Lung (tissue), 13 donors: ENCODE data around the gene UCHL1. TPM values are rescaled to one million over a fixed set of nuclear protein-coding genes. Genes with fewer than 3 reads are reported as not detected.
"Not testable (repeated sequence)": the region's sequence is repeated elsewhere in the genome, so short reads cannot be mapped to it uniquely, and the experiment has no call there.

Experiments
- ATAC-seq: fragments of 200-7000 bp; cut with Tn5 transposase; one replicate; pipeline ENCODE4 v1.9.1; 2020; ENCODE audit warnings: moderate number of reproducible peaks; ENCODE audit not compliant: insufficient read depth, low FRiP score
- DNase-seq, 3 donors: peaks; one replicate each; pipeline ENCODE4 v3.0.0-alpha.2; 2013 to 2017
- H3K27ac ChIP-seq, 2 donors: one replicate each; pipeline ENCODE4 v1.5.1; 2013; ENCODE audit warnings: mild to moderate bottlenecking in 2 of 2, moderate library complexity in 2 of 2, control low read depth in 1 of 2, inconsistent platforms in 1 of 2, low read depth in 1 of 2, low read length in 1 of 2
- H3K27me3 ChIP-seq, 3 donors: one replicate each; pipeline ENCODE4 v1.5.1; 2013; ENCODE audit warnings: low read length in 2 of 3; ENCODE audit not compliant: control insufficient read depth in 3 of 3, insufficient read depth in 3 of 3
- H3K36me3 ChIP-seq, 4 donors: one replicate each; pipeline ENCODE4 v1.5.1; 2013; ENCODE audit warnings: low read length in 4 of 4, mild to moderate bottlenecking in 1 of 4, moderate library complexity in 1 of 4; ENCODE audit not compliant: control insufficient read depth in 4 of 4, insufficient read depth in 4 of 4
- H3K4me1 ChIP-seq, 5 donors: one replicate each; pipeline ENCODE4 v1.5.1; 2013; ENCODE audit warnings: low read length in 5 of 5, mild to moderate bottlenecking in 2 of 5, moderate library complexity in 1 of 5; ENCODE audit not compliant: control insufficient read depth in 5 of 5, insufficient read depth in 5 of 5
- H3K4me3 ChIP-seq: one replicate; pipeline ENCODE4 v1.5.1; 2013; ENCODE audit warnings: mild to moderate bottlenecking, control low read depth, moderate library complexity
- H3K9ac ChIP-seq, 2 donors: one replicate each; pipeline ENCODE4 v1.5.1; 2013; ENCODE audit warnings: low read length in 2 of 2, control low read depth in 1 of 2; ENCODE audit not compliant: insufficient read depth in 1 of 2
- H3K9me3 ChIP-seq, 4 donors: one replicate each; pipeline ENCODE4 v1.5.1; 2013; ENCODE audit warnings: low read length in 3 of 4, mild to moderate bottlenecking in 1 of 4, moderate library complexity in 1 of 4; ENCODE audit not compliant: control insufficient read depth in 4 of 4, insufficient read depth in 3 of 4
- WGBS, 2 donors: extraction: QIAGEN DNeasy Blood & Tissue Kit; methylation state at CpG; one replicate each; pipeline ENCODE4 v1.1.7; 2013; 5-methylcytosine and 5-hydroxymethylcytosine counted together
- polyA plus RNA-seq, 2 donors: library from polyadenylated mRNA; stranded (reverse); fragments of 200-250 nt; gene quantifications; one replicate each; pipeline ENCODE4 v1.2.1, GENCODE V29; 2013
- small RNA-seq: library from RNA; depleted of rRNA; stranded (forward); fragments of <200 nt; gene quantifications from one replicate; pipeline ENCODE3, GENCODE V24; 2014; ENCODE audit warnings: low replicate concordance
- total RNA-seq, 2 donors: library from RNA; depleted of rRNA in 1 of 2; stranded (reverse); fragments of >200 nt in 1 of 2; gene quantifications; one replicate each; pipeline ENCODE4 v1.2.1, GENCODE V29; 2014 to 2021
- TF ChIP-seq, protein P1 (sequence below): IDR thresholded peaks from 2 replicates; pipeline ENCODE4 v1.5.1; 2012; ENCODE audit warnings: mild to moderate bottlenecking; ENCODE audit errors: control extremely low read depth, extremely low read depth
- donor health status: control.
- donor health status: control.
- donor health status: Bipolar disorder and iron deficiency.
- donor health status: healthy.
- donor health status: DM: yes; HTN: yes; CAD: no.

The UCHL1 gene
- total and polyA plus RNA-seq, 4 donors: 6.9 to 38.2 (median 13.5) TPM

DNA sequence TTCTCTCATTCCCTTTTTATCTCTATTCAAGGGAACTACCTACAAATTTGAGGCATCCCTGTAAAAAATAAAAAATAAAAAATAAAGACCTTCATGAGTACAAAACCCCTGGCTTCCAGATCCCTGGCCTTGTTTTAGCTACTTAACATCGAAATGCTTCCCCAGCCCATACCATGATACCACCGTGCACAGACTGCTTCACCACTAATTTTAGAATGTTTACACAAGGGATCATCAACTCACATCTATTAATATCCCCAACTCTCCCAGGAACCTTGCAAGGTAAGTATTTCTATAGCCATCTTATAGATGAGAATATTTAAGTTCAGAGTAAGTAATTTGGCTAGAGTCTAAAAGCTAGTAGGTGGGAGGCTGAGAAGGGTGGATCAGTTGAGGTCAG, 51.7 kb downstream of the UCHL1 start:
- H3K9ac ChIP-seq: no peak overlapping the region
- DNase-seq (no peak), ATAC-seq (no peak)
- peaks cover 0 to 4% (median 0%) of the 10 kb centered on the region in 4 donors for H3K9me3 ChIP-seq
- TF ChIP-seq, protein P1, sequence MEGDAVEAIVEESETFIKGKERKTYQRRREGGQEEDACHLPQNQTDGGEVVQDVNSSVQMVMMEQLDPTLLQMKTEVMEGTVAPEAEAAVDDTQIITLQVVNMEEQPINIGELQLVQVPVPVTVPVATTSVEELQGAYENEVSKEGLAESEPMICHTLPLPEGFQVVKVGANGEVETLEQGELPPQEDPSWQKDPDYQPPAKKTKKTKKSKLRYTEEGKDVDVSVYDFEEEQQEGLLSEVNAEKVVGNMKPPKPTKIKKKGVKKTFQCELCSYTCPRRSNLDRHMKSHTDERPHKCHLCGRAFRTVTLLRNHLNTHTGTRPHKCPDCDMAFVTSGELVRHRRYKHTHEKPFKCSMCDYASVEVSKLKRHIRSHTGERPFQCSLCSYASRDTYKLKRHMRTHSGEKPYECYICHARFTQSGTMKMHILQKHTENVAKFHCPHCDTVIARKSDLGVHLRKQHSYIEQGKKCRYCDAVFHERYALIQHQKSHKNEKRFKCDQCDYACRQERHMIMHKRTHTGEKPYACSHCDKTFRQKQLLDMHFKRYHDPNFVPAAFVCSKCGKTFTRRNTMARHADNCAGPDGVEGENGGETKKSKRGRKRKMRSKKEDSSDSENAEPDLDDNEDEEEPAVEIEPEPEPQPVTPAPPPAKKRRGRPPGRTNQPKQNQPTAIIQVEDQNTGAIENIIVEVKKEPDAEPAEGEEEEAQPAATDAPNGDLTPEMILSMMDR: no peak
- no peaks in the 10 kb centered on the region for H3K36me3 ChIP-seq
- H3K4me1 ChIP-seq: peaks cover 0 to 10% (median 5%) of the 10 kb centered on the region in 5 donors
- H3K27ac ChIP-seq: no peak overlapping the region
- WGBS, 2 donors: 77 to 89% methylated on average over 2 of the region's 2 CpGs
- H3K27me3 ChIP-seq: no peaks in the 10 kb centered on the region
- H3K4me3 ChIP-seq: no peak overlapping the region

DNA sequence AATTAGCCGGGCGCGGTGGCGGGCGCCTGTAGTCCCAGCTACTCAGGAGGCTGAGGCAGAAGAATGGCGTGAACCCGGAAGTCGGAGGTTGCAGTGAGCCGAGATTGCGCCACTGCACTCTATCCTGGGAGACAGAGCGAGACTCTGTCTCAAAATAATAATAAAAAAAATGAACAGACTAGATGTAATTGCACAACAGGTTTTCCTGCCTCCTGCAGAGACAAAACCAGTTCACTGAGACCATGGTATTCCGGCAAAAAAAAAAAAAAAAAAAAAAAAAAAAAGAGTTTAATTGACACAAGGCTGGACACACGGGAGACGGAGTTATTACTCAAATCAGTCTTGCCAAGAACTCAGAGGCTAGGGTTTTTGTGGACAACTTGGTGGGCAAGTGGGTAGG, 58.7 kb downstream of the UCHL1 start:
- H3K27me3 ChIP-seq, H3K9me3 ChIP-seq, H3K27ac ChIP-seq, H3K4me1 ChIP-seq, DNase-seq, H3K4me3 ChIP-seq, H3K9ac ChIP-seq, ATAC-seq, H3K36me3 ChIP-seq: not testable (repeated sequence)
- WGBS, 2 donors: 96 to 97% methylated on average over 14 of the region's 14 CpGs

DNA sequence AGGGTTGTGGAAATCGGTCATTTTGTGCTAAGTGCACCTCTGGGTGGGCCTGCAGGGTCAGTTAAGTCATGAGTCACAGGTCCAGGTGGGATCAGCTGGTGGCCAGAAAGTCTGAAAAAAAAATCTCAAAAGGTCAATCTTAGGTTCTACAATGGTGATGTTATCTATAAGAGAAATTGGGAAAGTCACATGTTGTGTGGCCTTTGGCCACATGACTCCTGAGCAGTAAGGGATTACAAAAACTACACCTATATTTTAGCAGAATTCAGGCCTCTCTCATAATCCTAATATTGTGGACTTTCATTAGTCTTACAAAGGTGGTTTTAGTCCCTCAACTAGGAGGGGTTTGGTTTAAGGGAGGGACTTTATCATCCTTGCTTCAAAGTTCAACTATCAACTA, 59.1 kb downstream of the UCHL1 start:
- Histone ChIP-seq H3K4me3 (no peak overlapping the region), H3K36me3 (no peaks in the 10 kb centered on the region), H3K9ac (no peak overlapping the region), H3K4me1 (peaks cover 0 to 3% (median 0%) of the 10 kb centered on the region in 5 donors), H3K9me3 (no peaks in the 10 kb centered on the region), H3K27me3 (no peaks in the 10 kb centered on the region), H3K27ac (no peak overlapping the region)
- ATAC-seq: no peak
- DNase-seq: no peak
- WGBS, 2 donors: 92 to 97% methylated on average over 1 of the region's 1 CpG
- TF ChIP-seq, protein P1: no peak

Small RNA genes within 50 kb of the gene (small RNA-seq; reads per million reads assigned to genes)
- not detected for gene RF00019

Other genes with a start within 250 kb of the UCHL1 start
- 10 to 100 TPM; 65.9 to 99.0 TPM for gene APBB2, start 42.4 kb upstream of the UCHL1 start, total RNA-seq
- 10 to 100 TPM; 13.3 to 14.9 TPM for gene APBB2, start 42.4 kb upstream of the UCHL1 start, polyA plus RNA-seq